GM12878 (cell line): ENCODE data around the gene AASDH. TPM values are rescaled to one million over a fixed set of nuclear protein-coding genes. Genes with fewer than 3 reads are reported as not detected.

Experiments used
- ATAC-seq: fragments of 200-7000 bp; cut with Tn5 transposase; 3 replicates; pipeline ENCODE4 v1.9.1; 2020; ENCODE audit warnings: mild to moderate bottlenecking, moderate library complexity
- BruUV-seq: library from RNA; stranded (reverse); fragments of 400-500 nt; replicated peaks from 2 replicates; lab custom pipeline; 2021; lab: Mats Ljungman, UMichigan
- CTCF ChIA-PET: fragments of 300-600 bp; sonication (Branson Sonifier 250); formaldehyde crosslinking; extraction: SDS; loops from one replicate; lab custom pipeline; 2021; ENCODE audit warnings: inconsistent platforms; lab: Yijun Ruan, JAX
- POLR2A ChIA-PET: fragments of 350-600 bp; formaldehyde crosslinking; extraction: SDS; loops from one replicate; lab custom pipeline; 2021; ENCODE audit warnings: inconsistent platforms; lab: Charles Lee
- RAD21 ChIA-PET: fragments of 300-600 bp; sonication (Branson Sonifier 250); formaldehyde crosslinking; loops from one replicate; lab custom pipeline; 2023; ENCODE audit warnings: antibody characterized with exemption; ENCODE audit not compliant: unreplicated experiment; lab: Charles Lee
- SMC1A ChIA-PET: fragments of 300-600 bp; sonication (Branson Sonifier 250); formaldehyde crosslinking; loops from one replicate; lab custom pipeline; 2023; ENCODE audit not compliant: unreplicated experiment, uncharacterized antibody; lab: Charles Lee
- DNase-seq: peaks from one replicate; pipeline ENCODE4 v3.0.0-alpha.2; 2011; ENCODE audit warnings: low read depth, low spot score
- FAIRE-seq: peaks from 3 replicates; lab custom pipeline; 2011; peaks lifted over from hg19 to GRCh38; lab: Jason Lieb, UNC
- H2AFZ ChIP-seq: 2 replicates; pipeline ENCODE4 v1.6.0; 2011; ENCODE audit warnings: low read depth, low read length, control low read depth; ENCODE audit not compliant: control insufficient read depth
- H3K27ac ChIP-seq: 2 replicates; pipeline ENCODE4 v1.5.1; 2011; ENCODE audit warnings: control low read depth; ENCODE audit not compliant: control insufficient read depth, insufficient read depth
- H3K27me3 ChIP-seq, 2 experiments: replicated peaks in 1 of 2; 2 replicates each; pipeline versions ENCODE4 v1.6.0 to v1.6.1; 2011; ENCODE audit warnings: low read length in 1 of 2; ENCODE audit not compliant: control insufficient read depth in 2 of 2, insufficient read depth in 2 of 2
- H3K36me3 ChIP-seq, 2 experiments: 2 replicates each; pipeline ENCODE4 v1.5.1; 2011; ENCODE audit warnings: low read length in 1 of 2; ENCODE audit not compliant: control insufficient read depth in 2 of 2, insufficient read depth in 2 of 2
- H3K4me1 ChIP-seq: 2 replicates; pipeline ENCODE4 v1.6.1; 2011; ENCODE audit warnings: mild to moderate bottlenecking, low read length, moderate library complexity, mixed read lengths; ENCODE audit not compliant: control insufficient read depth, insufficient read depth
- H3K4me2 ChIP-seq: 2 replicates; pipeline ENCODE4 v1.6.0; 2011; ENCODE audit warnings: control low read depth; ENCODE audit not compliant: control insufficient read depth, insufficient read depth
- H3K4me3 ChIP-seq: fragments of 200-600 bp; sonication (generic); 2 replicates; pipeline ENCODE4 v1.5.1; 2016
- H3K79me2 ChIP-seq: 2 replicates; pipeline ENCODE4 v1.6.0; 2011; ENCODE audit warnings: low read length; ENCODE audit not compliant: control insufficient read depth, insufficient read depth
- H3K9ac ChIP-seq: 2 replicates; pipeline ENCODE4 v1.8.0; 2011; ENCODE audit warnings: low read length, control low read depth, mixed read lengths; ENCODE audit not compliant: control insufficient read depth, insufficient read depth
- H3K9me3 ChIP-seq: replicated peaks from 3 replicates; pipeline ENCODE4 v1.5.1; 2011; ENCODE audit warnings: mild to moderate bottlenecking, low read length; ENCODE audit not compliant: control insufficient read depth, insufficient read depth
- H4K20me1 ChIP-seq: 2 replicates; pipeline ENCODE4 v1.6.0; 2011; ENCODE audit not compliant: control insufficient read depth, insufficient read depth
- CBX5 ChIP-seq: sonication (generic); IDR thresholded peaks from 2 replicates; pipeline ENCODE4 v1.6.1; 2016; ENCODE audit warnings: low read depth, moderate library complexity, mild to moderate bottlenecking, inconsistent platforms
- CEBPB ChIP-seq, 2 experiments: fragments of 150-350 bp in 1 of 2; IDR thresholded peaks; 2 replicates each; pipeline ENCODE4 v1.6.1; 2012 to 2014; ENCODE audit warnings: low read depth in 2 of 2, low read length in 2 of 2, borderline replicate concordance in 1 of 2, inconsistent platforms in 1 of 2
- EP300 ChIP-seq, 2 experiments: fragments of 150-350 bp in 1 of 2; IDR thresholded peaks; 2 replicates each; pipeline ENCODE4 v1.6.1; 2011 to 2012; ENCODE audit warnings: low read depth in 2 of 2, low read length in 2 of 2, borderline replicate concordance in 1 of 2, improper control_type of control experiment in 1 of 2, inconsistent platforms in 1 of 2; ENCODE audit not compliant: control insufficient read depth in 1 of 2
- ESRRA ChIP-seq: IDR thresholded peaks from 2 replicates; pipeline ENCODE4 v1.6.1; 2012; ENCODE audit warnings: mild to moderate bottlenecking, low read length, improper control_type of control experiment
- ETV6 ChIP-seq, 2 experiments: fragments of 450-650 bp in 1 of 2; IDR thresholded peaks in 1 of 2; conservative IDR thresholded peaks in 1 of 2; 2 replicates each; pipeline ENCODE4 v1.6.1; 2014; ENCODE audit warnings: antibody characterized with exemption in 1 of 2, borderline replicate concordance in 1 of 2, low read depth in 1 of 2, mild to moderate bottlenecking in 1 of 2, moderate library complexity in 1 of 2
- FOS ChIP-seq: IDR thresholded peaks from 3 replicates; pipeline ENCODE4 v1.6.1; 2011; ENCODE audit warnings: borderline replicate concordance; ENCODE audit not compliant: insufficient read length; ENCODE audit errors: extremely low read depth
- POLR2A ChIP-seq: IDR thresholded peaks from 2 replicates; pipeline ENCODE4 v1.6.1; 2011; ENCODE audit warnings: low read depth, mild to moderate bottlenecking, low read length
- RB1 ChIP-seq: fragments of 450-650 bp; formaldehyde crosslinking; IDR thresholded peaks from 2 replicates; pipeline ENCODE4 v1.6.1; 2017; ENCODE audit warnings: mild to moderate bottlenecking, borderline replicate concordance
- RBBP5 ChIP-seq: fragments of 200-600 bp; sonication (generic); conservative IDR thresholded peaks from 2 replicates; pipeline ENCODE4 v1.6.1; 2016
- RCOR1 ChIP-seq: conservative IDR thresholded peaks from 2 replicates; pipeline ENCODE4 v1.6.1; 2012; ENCODE audit warnings: low read depth, low read length, improper control_type of control experiment
- SIN3A ChIP-seq: IDR thresholded peaks from 2 replicates; pipeline ENCODE4 v1.6.1; 2012; ENCODE audit warnings: low read depth, low read length, improper control_type of control experiment
- YY1 ChIP-seq: IDR thresholded peaks from 2 replicates; pipeline ENCODE4 v1.6.1; 2011; ENCODE audit warnings: low read depth, mild to moderate bottlenecking, low read length
- WGBS: methylation state at CpG from one replicate; pipeline ENCODE4 v1.1.6; 2016; ENCODE audit warnings: low lambda C conversion rate; ENCODE audit not compliant: insufficient replicate concordance, insufficient coverage; ENCODE audit errors: missing lambda C conversion rate; 5-methylcytosine and 5-hydroxymethylcytosine counted together
- in situ Hi-C: fragments of 300-500 bp; cut with MboI; formaldehyde crosslinking; loops from 9 replicates; pipeline ENCODE4 v1.14.3; 2018; ENCODE audit warnings: mixed read lengths
- intact Hi-C: fragments of 100-400 bp; cut with micrococcal nuclease; formaldehyde crosslinking; loops from one replicate; pipeline ENCODE4 v1.14.2; 2022; ENCODE audit not compliant: unreplicated experiment
- polyA plus RNA-seq, 11 experiments: library from polyadenylated mRNA; depleted of rRNA in 4 of 11; unstranded in 6 of 11; stranded (reverse) in 5 of 11; fragments of >200 nt; fragmentation: Nextera tagmentation in 4 of 11; fragmentation: Illumina TruSeq in 1 of 11; extraction: Ambion mirVana in 4 of 11; extraction: Trizol in 1 of 11; gene quantifications; 1 replicate in 1 of 11; 2 replicates in 10 of 11; pipeline versions ENCODE4 v1.2.1 to v1.2.3, GENCODE V29; 2011 to 2016; ENCODE audit warnings: inconsistent platforms in 2 of 11, missing spikeins in 2 of 11, low read depth in 1 of 11
- total RNA-seq, 4 experiments: library from RNA; depleted of rRNA in 3 of 4; stranded (reverse); fragments of >200 nt in 3 of 4; fragmentation: Illumina TruSeq in 1 of 4; extraction: Trizol in 1 of 4; gene quantifications; 2 replicates each; pipeline versions ENCODE4 v1.2.1 to v1.2.3, GENCODE V29; 2013 to 2021

AASDH gene
- total and polyA plus RNA-seq, 10 of the 15 experiments (the other 5 are each of a cell fraction or from before 2014, with no cell fraction given), result 7.3 to 19.1 (median 11.3) TPM

DNA sequence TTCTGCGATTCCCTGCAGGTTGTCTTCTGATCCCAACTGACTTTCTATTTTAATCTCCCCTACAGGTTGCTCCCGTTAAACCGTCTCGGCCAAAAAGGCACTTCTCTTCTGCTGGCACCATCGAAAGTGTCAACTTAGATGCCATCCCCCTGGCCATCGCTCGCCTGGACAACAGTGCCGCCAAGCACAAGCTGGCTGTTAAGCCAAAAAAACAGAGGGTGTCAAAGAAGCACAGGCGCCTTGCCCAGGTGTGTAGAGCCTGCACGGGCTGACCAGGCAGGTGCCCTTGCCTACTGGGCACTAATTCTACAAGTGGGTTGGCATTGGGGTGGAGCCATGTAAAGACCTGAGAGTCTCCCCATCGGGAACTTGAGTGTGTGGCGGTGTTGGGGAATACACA, 74.2 kb downstream of the AASDH start (continued):
- TF ChIP-seq YY1, result no peak
- no peak for TF ChIP-seq SIN3A
- no peak for TF ChIP-seq ESRRA
- TF ChIP-seq EP300 (IDR thresholded peaks at IDR 0.05; ENCODE audit: borderline replicate concordance in 1 of 2, control insufficient read depth in 1 of 2, low read depth in 2 of 2, low read length in 2 of 2), result no peak
- no peak for TF ChIP-seq POLR2A
- TF ChIP-seq CBX5, result no peak
- no peak for TF ChIP-seq CEBPB (IDR thresholded peaks at IDR 0.05; ENCODE audit: borderline replicate concordance in 1 of 2, low read depth in 2 of 2, low read length in 2 of 2)

DNA sequence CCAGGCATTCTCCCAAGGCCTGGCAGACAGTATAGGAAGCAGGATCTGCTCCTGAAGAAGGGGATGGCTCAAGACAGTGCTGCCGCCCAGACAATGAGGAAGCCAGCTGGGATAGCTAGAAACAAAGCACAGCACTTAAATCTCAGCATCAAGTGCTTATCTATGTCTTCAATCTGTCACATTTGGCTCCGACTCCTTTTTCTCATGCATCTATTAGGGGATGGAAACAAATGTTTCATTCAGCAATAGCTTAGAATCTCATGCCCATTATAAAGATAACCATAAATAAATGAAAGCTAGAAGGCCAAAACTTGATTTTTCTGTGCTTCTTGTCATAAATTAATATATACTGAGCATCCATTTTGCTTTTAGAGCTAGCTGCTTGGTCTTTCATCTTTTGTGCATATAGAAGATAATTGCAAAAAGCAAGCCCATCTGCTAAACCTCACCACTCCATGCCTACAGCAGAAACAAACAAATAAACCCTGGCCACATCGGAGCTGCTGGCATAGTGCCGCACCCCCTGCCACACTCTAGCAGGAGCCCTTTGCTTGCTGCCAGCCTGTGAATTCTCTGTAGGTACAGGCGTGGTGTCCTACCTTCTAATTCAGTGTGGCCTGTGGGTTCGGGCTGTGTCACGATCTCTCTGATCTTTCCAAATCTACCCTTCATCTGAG, 75.9 kb downstream of the AASDH start:
- CTCF ChIA-PET, result interaction anchor here (1.6 kb wide), 1 partner anchor 11 kb away, joined by 5 read pairs; no protein-coding TSS in a partner anchor
- no peak for FAIRE-seq

More for the DNA sequence above, 75.9 kb downstream of the AASDH start:
- ATAC-seq, result no peak
- TF ChIP-seq ESRRA (no peak), RCOR1 (no peak), FOS (no peak), ETV6 (conservative IDR thresholded peaks at IDR 0.05 in 1 of 2, IDR thresholded peaks at IDR 0.05 in 1 of 2; ENCODE audit: borderline replicate concordance in 1 of 2, low read depth in 1 of 2) (no peak), RBBP5 (no peak), RB1 (no peak)
- Histone ChIP-seq H3K27ac (no peak overlapping the region), H3K4me3 (no peak overlapping the region), H3K79me2 (no peaks in the 10 kb centered on the region), H3K9ac (no peak overlapping the region), H4K20me1 (no peaks in the 10 kb centered on the region), H3K27me3 (no peaks in the 10 kb centered on the region; a peak in 2 of 4 replicates), H3K9me3 (no peaks in the 10 kb centered on the region), H2AFZ (no peak overlapping the region), H3K36me3 (no peaks in the 10 kb centered on the region), H3K4me1 (no peaks in the 10 kb centered on the region), H3K4me2 (no peak overlapping the region)
- intact Hi-C loops, result no loop called here
- DNase-seq, result no peak
- WGBS, result 59% methylated on average over 7 of the region's 7 CpGs
- POLR2A ChIA-PET, result no interaction called here
- BruUV-seq, result no TSS peak
- in situ Hi-C loops, result no loop called here
- SMC1A ChIA-PET, result no interaction called here
- RAD21 ChIA-PET, result interaction anchor here (0.6 kb wide), 1 partner anchor 789 kb away, joined by 3 read pairs; no protein-coding TSS in a partner anchor
